ENCODE results near the gene MAGOHB.
"Not testable (repeated sequence)": the region's sequence is repeated elsewhere in the genome, so short reads cannot be mapped to it uniquely, and the experiment has no call there.

MAGOHB gene

GRCh38 chr12:10612984-10613348 lies 443 bp downstream of the MAGOHB start:
- DNase-seq (ENCODE audit: low read depth, low spot score), result no peak

DNA sequence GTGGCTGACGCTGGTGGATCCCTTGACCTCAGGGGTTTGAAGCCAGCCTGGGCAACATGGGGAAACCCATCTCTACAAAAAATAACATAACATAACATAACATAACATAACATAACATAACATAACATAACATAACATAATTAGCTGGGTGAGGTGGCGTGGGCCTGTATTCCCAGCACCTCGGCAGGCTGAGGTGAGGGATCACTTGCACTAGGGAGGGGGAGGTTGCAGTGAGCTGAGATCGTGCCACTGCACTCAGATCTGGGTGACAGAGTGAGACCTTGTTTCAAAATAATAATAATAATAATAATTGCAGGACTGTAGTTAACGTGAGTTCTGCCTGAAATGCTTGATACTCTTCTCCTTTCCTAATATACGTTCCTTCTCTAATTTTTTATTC lies 1.3 kb downstream of the MAGOHB start:
- DNase-seq (ENCODE audit: low read depth, low spot score), result no peak

DNA sequence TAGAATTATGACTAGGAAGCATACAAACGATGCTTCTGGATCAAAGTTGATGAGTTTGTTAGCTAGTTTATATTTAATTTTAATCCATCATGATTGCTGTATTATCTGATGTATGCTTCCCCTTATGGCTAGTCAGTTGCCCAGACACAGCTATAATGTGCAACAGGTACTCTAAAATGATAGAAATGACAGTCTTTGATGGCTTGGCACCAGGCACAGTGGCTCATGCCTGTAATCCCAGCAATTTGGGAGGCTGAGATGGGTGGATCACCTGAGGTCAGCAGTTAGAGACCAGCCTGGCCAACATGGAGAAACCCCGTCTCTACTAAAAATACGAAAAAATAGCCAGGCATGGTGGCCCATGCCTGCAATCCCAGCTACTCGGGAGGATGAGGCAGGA lies 2.2 kb downstream of the MAGOHB start:
- DNase-seq (ENCODE audit: low read depth, low spot score), result not testable (repeated sequence)

DNA sequence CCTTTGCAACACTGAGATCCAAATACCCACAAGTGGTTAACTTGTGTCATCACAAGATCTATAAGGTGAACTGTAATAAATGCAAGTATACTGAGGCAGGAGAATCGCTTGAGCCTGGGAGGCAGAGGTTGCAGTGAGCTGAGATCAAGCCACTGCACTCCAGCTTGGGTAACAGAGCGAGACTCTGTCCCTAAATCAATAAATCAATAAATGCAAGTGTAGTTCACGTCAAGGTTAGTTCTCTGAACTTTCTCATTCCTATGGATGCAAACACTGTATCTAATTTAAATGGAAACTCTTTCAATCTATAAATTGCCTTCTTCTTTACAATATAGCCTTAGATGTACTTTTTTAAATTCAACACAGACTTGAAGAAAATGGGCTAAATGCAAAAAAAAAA lies 3.2 kb downstream of the MAGOHB start:
- no peak for DNase-seq (ENCODE audit: low read depth, low spot score)

GRCh38 chr12:10607885-10608458 lies 5.4 kb downstream of the MAGOHB start:
- no peak for DNase-seq (ENCODE audit: low read depth, low spot score)

DNA sequence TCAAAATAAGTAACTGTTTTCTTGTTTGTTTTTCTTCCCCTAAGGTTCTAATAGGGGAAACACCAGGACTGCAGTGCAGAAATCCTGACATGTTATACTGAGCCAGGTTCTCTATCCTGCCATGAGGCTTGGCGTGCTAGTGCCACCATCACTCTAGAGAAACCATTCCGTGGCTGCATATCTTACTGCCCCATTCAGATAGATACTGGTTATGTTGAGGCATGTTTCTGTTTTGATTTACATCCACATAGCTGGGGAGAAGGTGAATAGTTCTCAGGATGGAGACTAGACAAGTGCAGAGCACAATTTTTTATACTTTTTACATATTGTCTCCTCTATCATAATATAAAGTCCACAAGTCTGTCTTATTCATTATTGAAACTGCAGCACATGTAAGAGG lies 11.5 kb downstream of the MAGOHB start:
- no peak for DNase-seq (ENCODE audit: low read depth, low spot score)

- DNase-seq (ENCODE audit: low read depth, low spot score), result no peak
Observed at GRCh38 chr12:10600988-10601387, 12.4 kb downstream of the MAGOHB start.

- DNase-seq (ENCODE audit: low read depth, low spot score), result no peak
Observed at GRCh38 chr12:10595881-10596280, 17.5 kb downstream of the MAGOHB start.

- no peak for DNase-seq (ENCODE audit: low read depth, low spot score)
Observed at GRCh38 chr12:10590966-10591365, 22.4 kb downstream of the MAGOHB start.

- no peak for DNase-seq (ENCODE audit: low read depth, low spot score)
Observed at GRCh38 chr12:10584415-10584814, 29.0 kb downstream of the MAGOHB start.

DNA sequence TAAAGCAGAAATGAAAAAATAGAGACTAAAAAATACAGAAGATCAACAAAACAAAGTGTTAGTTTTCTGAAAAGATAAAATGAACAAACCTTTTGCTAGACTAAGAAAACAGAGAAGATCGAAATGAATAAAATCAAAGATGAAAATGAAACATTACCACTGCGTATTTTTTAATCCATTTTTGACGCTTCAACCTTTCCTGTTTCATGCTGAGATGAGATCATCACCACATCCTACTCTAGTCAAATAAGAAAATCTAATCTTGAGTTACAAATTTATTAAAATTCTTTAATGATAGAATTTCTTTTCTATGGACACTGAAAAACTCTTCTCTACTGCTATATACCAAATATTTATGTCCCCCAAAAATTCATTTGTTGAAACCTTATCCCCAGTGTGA lies 30.7 kb downstream of the MAGOHB start:
- DNase-seq (ENCODE audit: low read depth, low spot score), result no peak

DNA sequence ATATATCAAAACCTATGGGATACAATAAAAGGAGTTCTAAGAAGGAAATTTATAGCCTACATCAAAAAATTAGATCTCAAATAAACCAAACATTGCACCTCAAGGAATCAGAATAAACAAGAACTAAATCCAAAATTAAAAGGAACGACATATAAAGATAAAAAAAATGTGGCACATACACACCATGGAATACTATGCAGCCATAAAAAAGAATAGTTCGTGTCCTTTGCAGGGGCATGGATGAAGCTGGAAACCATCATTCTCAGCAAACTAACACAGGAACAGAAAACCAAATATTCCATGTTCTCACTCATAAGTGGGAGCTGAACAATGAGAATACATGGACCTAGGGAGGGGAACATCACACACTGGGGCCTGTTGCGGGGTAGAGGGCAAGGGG lies 31.3 kb downstream of the MAGOHB start:
- DNase-seq (ENCODE audit: low read depth, low spot score), result not testable (repeated sequence)

- no peak for DNase-seq (ENCODE audit: low read depth, low spot score)
Observed at GRCh38 chr12:10574307-10574706, 39.1 kb downstream of the MAGOHB start.

DNA sequence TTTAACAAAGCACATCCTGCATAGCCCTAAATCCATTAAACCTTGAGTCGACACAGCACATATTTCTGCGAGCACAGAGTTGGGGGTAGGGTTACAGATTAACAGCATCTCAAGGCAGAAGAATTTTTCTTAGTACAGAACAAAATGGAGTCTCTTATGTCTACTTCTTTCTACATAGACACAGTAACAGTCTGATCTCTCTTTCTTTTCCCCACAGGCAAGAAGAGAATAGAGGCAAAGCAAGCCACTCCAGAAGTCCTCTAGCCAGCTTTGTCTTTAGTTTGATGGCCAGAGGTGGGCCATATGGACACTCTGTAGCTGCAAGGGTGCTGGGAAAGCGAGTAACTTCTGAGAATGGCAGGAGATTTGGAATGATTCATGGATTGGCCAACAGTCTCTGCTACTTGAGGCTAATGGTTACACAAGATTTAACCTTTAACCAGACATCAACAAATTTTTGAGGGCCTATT lies 41.4 kb downstream of the MAGOHB start:
- DNase-seq (ENCODE audit: low read depth, low spot score), result not testable (repeated sequence)

GRCh38 chr12:10571141-10571540 lies 42.3 kb downstream of the MAGOHB start:
- DNase-seq (ENCODE audit: low read depth, low spot score), result no peak

GRCh38 chr12:10567813-10568212 lies 45.6 kb downstream of the MAGOHB start:
- DNase-seq (ENCODE audit: low read depth, low spot score), result no peak

DNA sequence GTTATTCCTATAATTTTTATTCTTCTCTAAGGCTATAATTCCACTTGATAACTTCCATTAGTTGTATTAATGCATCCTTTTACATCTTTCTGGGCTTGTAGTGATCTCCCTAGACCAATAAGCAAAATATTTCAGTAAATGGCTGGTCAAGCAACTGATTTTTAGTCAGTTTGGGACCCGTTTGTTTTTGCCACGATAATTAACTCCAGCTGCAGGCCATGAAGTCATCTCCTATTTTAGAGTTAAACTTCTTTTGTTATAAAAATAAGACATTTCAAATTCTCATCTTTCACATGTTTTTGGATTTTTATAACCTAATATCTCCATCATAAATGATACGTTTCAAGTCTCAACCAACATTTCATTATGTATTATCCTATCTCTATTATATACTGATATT lies 49.4 kb downstream of the MAGOHB start:
- no peak for DNase-seq (ENCODE audit: low read depth, low spot score)

GRCh38 chr12:10563002-10563401 lies 50.4 kb downstream of the MAGOHB start:
- DNase-seq (ENCODE audit: low read depth, low spot score), result no peak

DNA sequence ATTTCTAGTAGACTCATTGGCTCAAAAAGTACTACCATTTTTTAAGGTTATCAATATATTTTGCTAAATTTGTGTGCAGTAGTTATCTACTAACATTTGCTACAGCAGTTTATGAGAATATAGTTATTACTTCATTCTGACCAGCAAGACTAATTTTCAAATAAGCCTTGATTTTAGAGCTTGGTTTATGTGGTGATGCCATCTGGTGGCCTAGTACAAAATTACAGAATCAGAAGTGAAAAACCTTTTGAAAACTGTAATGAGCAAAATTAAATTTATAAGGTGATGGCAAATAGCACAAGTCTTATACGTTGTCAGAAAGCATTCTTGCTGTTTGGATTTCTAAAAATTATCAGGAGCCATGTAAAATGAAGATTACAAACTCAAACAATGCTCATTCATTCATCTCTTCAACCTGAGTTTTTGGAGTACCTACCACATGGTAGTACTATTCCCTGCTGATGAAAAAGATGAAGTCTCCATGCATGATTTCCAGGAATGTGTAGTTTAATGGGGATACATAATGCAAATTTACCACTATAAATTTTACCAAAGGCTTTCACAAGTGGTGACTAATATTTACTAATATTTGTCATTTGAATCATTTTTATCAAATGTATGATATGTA lies 51.0 kb downstream of the MAGOHB start:
- DNase-seq (ENCODE audit: low read depth, low spot score), result no peak

- no peak for DNase-seq (ENCODE audit: low read depth, low spot score)
Observed at GRCh38 chr12:10559244-10559643, 54.2 kb downstream of the MAGOHB start.

DNA sequence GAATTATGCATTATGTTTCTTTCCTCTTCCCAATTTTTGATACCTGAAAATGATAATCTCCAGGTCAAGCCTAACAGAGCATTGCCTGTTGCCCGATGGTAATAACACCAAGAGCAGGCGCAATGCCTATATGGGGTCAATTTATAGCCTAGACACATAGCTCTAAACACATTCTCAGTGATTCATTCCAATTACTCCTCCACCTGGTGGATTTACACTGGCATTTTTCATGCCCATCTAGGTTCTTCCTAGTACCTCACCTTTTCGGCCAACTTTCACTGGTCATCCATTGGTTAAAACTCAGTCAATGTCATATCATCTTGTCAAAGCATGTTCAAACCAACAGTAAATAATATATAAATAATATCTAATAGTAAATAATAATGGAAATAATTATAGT lies 54.6 kb downstream of the MAGOHB start:
- DNase-seq (ENCODE audit: low read depth, low spot score), result no peak

DNA sequence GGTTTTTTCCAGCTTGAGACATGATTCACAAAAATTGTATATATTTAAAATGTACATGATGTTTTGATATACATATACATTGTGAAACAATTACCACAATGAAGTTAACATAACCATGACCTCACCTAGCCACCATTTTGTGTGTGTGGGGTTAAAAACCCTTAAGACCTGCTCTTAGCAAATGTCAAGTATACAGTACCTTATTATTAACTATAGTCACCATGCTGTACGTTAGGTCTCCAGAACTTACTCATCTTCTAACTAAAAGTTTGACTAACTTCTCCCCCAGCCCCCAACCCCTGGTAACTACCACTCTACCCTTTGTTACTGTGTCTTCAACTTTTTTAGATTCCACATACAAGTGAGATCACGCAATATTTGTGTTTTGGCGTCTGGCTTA lies 55.1 kb downstream of the MAGOHB start:
- DNase-seq (ENCODE audit: low read depth, low spot score), result no peak

DNA sequence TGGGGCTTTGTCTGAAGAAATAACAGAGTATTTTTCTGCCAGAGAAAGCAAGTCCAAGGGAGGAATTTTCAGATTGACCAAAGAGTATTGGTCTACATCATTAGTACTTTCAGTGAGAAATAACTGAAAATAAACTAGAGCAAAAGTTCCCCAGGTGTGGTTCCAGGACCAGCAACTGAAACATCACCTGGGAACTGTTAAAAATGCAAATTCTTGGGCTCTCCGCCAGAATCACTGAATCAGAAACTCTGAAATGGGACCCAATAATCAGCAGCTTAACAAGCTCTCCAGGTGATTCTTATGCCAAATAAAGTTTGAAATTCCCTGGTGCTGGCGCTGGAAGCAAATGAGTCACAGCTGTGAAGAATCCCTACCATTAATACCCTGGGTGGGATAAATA lies 55.6 kb downstream of the MAGOHB start:
- no peak for DNase-seq (ENCODE audit: low read depth, low spot score)

- no peak for DNase-seq (ENCODE audit: low read depth, low spot score)
Observed at GRCh38 chr12:10557329-10557728, 56.1 kb downstream of the MAGOHB start.

Data from brain pericyte (primary cell).